SH-SY5Y (cell line): ENCODE data around the gene CXCL6.

Experiments
- GATA2 ChIP-seq: IDR thresholded peaks from 2 replicates; pipeline ENCODE4 v1.6.1; 2011; ENCODE audit warnings: mild to moderate bottlenecking, low read depth, low read length
- GATA3 ChIP-seq: IDR thresholded peaks from 2 replicates; pipeline ENCODE4 v1.6.1; 2011; ENCODE audit warnings: low read depth, mild to moderate bottlenecking, low read length, moderate library complexity

The CXCL6 gene

DNA sequence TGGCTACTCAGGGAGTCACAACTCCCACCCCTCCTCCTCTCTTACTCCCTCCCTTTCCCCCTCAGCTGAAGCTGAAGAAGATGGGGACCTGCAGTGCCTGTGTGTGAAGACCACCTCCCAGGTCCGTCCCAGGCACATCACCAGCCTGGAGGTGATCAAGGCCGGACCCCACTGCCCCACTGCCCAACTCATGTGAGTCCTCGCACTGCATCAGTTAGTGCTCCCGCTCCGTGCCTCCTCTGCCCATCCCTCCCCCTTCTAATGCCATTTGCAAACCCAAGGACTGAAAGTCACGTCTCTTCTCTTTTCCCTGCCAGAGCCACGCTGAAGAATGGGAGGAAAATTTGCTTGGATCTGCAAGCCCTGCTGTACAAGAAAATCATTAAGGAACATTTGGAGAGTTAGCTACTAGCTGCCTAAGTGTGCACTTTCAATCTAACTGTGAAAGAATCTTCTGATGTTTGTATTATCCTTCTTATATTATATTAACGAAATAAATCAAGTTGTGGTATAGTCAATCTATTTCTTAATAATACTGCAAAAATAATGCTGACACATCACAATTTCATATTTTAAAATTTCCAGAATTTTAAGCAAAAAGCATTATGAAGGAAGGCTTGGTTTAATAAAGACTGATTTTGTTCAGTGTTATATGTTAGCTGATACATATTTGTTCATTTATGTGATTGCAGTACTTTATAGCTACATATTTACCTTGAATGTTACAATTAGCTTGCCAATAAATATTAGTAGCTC is 17.4 kb downstream of the CXCL6 start:
- no peak for TF ChIP-seq GATA2
- TF ChIP-seq GATA3, result no peak

DNA sequence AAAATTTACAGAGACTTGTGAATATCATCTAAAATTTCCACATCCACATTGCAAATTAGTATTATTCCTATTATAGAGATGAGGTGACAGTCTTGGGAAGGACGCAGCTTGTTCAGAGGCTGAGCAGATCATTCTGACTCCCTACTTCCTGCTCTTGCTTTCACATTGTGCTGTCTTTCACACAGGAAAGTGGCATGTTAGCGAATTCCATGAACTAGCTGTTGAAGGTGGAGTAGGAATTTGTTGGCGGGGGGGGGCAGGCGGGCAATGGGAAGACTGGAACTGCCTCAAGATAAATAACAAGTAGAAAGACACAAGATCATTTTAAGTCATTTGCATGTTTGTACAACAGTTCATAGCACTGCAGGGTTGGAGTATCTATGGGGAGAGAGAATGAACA is 18.9 kb downstream of the CXCL6 start:
- no peak for TF ChIP-seq GATA2
- no peak for TF ChIP-seq GATA3

DNA sequence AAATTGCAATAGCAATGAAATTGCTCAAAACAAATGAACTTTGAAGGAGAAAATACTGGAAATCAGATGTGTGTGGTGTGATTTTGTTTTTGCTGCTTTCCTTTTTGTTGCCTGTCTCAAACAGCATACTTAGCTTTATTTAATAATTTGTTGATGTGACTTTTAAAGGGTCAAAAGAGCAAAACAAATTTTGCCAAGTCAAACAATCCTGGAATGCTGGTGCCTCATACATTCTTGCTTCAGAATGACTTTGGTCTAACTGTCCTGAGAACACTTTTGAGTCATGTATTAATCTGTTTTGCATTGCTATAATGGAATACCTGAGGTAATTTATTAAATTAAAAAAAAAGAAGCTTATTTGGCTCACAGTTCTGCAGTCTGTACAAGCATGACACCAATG is 20.0 kb downstream of the CXCL6 start:
- no peak for TF ChIP-seq GATA2
- no peak for TF ChIP-seq GATA3

DNA sequence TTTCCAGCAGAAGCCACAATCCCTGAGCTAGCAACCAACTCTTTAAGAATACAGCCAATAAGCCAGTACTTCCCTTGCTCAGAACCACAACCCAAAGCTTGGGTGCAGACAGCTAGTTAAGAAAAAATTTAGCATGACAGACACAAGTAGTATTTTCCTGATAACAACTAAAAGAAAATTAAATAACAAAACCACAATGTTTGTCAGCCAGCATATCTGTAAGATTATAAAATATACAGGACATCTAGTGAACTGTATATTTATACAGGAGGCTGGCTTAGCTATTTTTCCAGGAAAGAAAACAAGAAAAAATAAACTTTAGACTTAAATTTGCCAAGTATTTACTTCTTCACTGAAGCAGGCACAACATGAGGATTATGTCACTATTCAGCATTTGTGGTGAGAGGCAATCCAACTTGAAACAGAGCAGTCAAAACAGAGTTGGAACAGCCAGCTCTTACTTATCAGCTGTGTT is 23.2 kb downstream of the CXCL6 start:
- TF ChIP-seq GATA3 (no peak), GATA2 (no peak)

DNA sequence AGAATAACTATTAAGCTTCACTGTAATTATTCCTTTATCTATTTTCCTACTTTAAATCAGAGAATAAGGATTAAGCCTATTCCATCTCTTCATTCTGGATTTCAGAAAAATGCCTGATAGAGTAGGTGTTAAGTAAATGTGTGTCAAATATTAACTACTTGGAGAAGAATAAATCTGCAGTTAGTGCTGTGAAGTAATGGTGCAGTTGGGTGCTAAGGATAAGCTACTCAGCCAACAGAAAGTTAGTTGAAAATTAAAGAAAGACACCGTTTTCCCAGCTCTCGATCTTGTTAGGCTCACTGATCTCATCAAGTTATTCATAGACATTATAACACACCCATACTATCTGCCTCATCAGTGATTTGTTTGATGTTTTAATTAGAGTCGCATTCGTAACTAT is 23.7 kb downstream of the CXCL6 start:
- TF ChIP-seq GATA3 (no peak), GATA2 (no peak)

DNA sequence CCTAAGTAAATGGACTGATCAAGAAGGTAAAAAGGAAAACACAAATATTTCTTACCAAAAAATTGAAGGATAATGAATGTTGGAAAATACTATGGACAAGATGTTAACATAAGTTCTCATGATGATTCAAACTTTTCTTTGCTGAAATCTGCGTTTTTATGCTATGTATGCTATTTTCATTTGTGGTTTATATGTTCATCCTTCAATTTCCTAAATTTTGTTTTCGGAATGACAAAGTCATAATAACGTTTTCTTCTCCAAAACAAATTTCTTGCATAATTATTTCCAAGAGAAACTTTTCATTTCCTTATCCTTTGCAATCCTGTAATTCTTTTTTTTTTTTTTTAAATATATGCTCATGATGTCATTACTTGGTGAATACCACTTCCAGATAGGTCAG is 24.4 kb downstream of the CXCL6 start:
- TF ChIP-seq GATA2 (no peak), GATA3 (no peak)

DNA sequence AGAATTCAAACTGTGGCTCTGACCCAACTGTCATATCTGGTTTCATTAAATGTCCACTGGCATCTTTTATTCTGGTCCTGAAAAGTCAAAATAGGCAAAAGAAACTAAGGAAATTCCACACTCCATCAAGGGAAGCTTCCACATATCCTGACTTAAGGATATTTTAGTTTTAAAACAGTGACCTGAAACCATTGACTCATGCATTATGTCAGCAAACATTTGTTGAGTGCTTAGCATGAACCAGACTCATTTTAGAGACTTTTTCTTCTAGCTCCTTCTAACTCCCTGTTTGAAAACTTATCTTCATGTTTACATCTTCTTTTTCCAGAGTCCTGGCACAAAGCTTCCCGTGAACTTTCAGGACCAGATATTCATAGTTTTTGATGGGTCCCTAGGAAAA is 25.8 kb downstream of the CXCL6 start:
- TF ChIP-seq GATA3, result no peak
- TF ChIP-seq GATA2, result no peak

DNA sequence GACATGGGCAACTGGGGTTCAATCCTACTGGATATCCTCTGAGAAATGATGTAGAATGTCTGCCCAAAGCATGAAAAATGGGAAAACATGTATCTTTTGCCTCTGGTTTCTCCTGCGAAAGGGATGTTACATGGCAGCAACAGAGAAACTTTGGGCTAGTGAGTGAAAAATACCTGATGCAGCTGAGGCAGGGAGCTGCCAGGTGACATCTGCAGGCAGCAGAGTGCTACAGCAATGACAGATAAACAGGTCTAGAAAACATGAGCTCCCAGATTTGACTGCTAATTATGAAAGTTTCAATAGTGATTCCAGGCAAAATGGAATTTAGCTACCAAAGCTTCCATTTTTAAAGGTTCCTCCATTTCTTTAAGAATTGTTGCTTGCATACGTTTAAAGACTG is 27.9 kb downstream of the CXCL6 start:
- TF ChIP-seq GATA2 (no peak), GATA3 (no peak)

DNA sequence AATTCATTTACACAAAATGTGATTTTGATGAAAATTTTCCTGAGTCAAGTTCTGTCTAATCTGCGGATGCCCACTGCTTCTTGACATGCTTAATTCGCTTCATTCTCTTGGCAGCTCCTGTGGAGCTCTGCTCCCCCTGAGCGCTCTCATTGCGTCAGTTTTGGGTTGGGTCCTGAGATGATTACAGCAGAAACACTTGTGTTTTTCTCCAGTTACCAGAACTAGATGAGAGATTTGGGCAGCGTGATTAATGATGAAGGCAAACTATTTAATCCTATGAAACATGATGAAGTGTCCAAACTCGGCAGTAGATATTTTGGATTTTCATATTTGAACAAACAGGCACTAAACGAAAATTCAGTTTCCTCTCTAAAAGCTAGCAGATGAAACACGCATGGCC is 28.5 kb downstream of the CXCL6 start:
- TF ChIP-seq GATA2, result no peak
- TF ChIP-seq GATA3, result no peak

DNA sequence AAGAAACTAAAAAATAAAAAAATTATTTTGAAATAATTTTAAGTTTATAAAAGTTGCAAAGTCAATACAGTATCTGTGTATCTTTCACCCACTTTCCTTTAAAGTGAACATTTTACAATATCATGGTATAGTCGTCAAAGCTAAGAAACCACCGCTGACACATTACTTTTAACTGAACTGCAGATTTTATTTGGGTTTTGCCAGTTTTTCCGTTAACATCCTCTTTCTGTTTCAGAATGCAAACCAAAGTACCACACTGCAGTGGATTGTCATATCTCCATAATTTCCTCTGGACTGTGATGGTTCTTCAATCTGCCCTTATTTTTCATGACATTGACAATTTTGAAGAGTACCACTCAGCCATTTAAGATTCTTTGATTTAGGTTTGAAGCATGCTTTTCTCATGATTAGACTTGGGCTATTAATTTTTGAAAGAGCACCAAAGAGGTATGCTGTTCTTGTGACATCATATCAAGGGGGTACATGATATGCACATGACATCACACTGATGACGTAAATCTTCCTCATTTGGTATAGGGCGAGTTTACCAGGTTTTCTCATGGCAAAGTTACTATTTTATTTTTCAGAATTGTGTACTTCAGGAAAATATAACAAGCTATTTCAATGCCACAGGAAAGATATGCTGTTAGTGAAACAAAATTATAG is 29.1 kb downstream of the CXCL6 start:
- no peak for TF ChIP-seq GATA3
- TF ChIP-seq GATA2, result no peak

DNA sequence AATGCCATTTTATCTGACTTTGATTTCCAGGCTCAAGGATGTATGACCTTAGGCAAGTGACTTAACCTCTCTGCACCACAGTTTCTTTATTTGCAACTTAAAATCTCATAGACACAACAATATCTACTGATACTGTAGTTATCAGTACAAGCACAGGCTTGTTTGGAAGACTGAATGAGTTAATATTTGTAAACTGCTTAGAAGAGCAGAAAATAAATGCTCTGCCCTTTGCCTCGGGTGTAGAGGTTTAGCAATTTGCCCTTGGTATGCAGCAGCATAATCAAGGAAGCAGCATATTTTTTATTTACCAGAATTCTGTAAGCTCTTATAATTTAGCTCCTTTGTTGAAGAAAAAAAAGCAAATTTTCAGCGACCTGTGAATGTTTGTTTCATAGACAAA is 29.8 kb downstream of the CXCL6 start:
- no peak for TF ChIP-seq GATA2
- no peak for TF ChIP-seq GATA3

DNA sequence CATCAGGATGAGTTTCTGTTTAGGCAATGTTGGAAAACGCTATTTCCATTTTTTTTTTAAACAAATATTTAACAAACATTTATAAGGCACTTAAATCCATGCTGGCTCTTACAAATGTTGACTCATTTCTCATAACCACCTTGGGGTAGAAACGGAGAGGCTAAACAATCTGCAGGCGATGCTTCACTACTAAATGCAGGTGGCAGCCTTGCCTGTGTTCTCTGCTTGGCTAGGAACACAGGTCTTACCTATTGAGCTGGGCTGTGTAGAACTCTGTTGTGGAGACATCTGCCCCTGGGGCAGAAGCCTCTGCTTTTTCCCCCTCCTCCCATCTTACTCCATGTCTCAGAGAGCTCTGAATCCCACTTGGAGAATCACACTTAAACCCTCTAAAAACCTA is 31.3 kb downstream of the CXCL6 start:
- TF ChIP-seq GATA2, result no peak
- TF ChIP-seq GATA3, result no peak

DNA sequence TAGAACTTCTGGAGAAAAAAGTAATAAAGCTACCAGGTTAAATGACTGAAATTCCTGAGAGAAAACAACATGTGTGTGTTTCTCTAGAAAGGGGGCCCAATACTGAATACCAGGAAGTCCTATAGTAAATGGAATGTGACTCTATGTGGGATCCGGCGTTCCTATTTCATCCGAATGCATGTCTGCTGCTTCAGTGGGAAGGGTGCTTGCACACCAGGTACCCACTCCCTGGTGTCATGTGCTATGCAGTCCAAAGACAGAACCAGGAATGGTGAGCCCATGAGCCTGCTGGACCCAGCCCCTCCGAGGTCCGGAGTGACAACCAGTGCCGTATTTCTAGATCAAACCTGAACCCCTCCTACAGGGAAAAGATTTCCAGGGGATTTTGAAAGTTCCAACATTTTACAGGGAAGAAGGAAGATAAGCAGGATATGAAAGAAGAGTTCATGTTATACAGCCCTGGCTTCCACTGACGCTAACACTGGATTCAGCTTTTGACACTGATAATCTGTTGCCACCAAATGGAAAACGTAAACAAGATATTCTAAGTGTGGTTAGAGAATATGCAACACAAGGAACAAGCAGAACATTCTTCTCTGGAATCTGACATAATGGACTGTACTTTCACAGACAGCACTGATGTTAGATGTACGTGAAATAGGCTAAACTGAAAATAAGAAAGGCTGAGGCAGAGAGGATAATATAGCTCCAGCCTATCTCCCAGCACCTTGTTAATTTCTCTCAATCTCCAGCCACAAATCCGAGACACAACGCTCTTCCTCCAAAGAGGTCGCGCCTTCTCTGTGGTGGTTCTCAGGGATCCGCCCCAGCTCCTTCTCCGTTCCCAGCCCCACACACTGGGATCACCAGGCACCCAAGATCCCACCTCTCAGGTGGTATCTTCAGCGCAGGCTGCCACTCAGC is 32.0 kb downstream of the CXCL6 start:
- TF ChIP-seq GATA3 (no peak), GATA2 (no peak)

DNA sequence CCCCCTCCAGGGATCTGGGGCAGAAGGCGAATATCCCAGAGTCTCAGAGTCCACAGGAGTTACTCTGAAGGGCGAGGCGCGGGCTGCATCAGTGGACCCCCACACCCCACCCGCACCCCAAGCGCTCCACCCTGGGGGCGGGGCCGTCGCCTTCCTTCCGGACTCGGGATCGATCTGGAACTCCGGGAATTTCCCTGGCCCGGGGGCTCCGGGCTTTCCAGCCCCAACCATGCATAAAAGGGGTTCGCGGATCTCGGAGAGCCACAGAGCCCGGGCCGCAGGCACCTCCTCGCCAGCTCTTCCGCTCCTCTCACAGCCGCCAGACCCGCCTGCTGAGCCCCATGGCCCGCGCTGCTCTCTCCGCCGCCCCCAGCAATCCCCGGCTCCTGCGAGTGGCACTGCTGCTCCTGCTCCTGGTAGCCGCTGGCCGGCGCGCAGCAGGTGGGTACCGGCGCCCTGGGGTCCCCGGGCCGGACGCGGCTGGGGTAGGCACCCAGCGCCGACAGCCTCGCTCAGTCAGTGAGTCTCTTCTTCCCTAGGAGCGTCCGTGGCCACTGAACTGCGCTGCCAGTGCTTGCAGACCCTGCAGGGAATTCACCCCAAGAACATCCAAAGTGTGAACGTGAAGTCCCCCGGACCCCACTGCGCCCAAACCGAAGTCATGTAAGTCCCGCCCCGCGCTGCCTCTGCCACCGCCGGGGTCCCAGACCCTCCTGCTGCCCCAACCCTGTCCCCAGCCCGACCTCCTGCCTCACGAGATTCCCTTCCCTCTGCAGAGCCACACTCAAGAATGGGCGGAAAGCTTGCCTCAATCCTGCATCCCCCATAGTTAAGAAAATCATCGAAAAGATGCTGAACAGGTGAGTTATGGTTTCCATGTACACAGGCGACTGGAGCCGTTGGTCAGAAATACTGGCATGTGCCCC is 32.9 kb downstream of the CXCL6 start, which contains the start of gene CXCL1:
Gene CXCL1, plus strand, starts transcription at position 264 of the 926 bp plus-strand sequence. Its CDS starts 78 bp downstream, at position 342.
- TF ChIP-seq GATA3, result no peak
- no peak for TF ChIP-seq GATA2
